ENCODE data around the gene PIH1D1.
"Not testable (repeated sequence)": the region's sequence is repeated elsewhere in the genome, so short reads cannot be mapped to it uniquely, and the experiment has no call there.

Gene PIH1D1

GRCh38 chr19:49456326-49456725, 4.7 kb upstream of the PIH1D1 start:
- DNase-seq (ENCODE audit: low read depth), result no peak

GRCh38 chr19:49455773-49456172, 4.2 kb upstream of the PIH1D1 start:
- no peak for DNase-seq (ENCODE audit: low read depth)

GRCh38 chr19:49453757-49454240, 2.2 kb upstream of the PIH1D1 start:
- DNase-seq (ENCODE audit: low read depth), result no peak

- peak; percentile 96 for DNase-seq (ENCODE audit: low read depth)
These were observed 1.6 kb upstream of the PIH1D1 start, which contains the start of gene ALDH16A1 for GRCh38 chr19:49453013-49453756. Gene ALDH16A1 (plus strand): TSS chr19:49453225. CDS start chr19:49453332, 107 bp downstream.

GRCh38 chr19:49450405-49450804, 1.2 kb downstream of the PIH1D1 start:
- DNase-seq (ENCODE audit: low read depth), result no peak

- no peak for DNase-seq (ENCODE audit: low read depth)
These were observed 3.2 kb downstream of the PIH1D1 start for GRCh38 chr19:49448432-49448786.

GRCh38 chr19:49447485-49448431, 3.9 kb downstream of the PIH1D1 start:
- no peak for DNase-seq (ENCODE audit: low read depth)

- DNase-seq (ENCODE audit: low read depth), result no peak
These were observed 5.6 kb downstream of the PIH1D1 start for GRCh38 chr19:49445997-49446396.

- DNase-seq (ENCODE audit: low read depth), result not testable (repeated sequence)
These were observed 7.4 kb downstream of the PIH1D1 start for GRCh38 chr19:49444100-49444700.

GRCh38 chr19:49443366-49444099, 8.1 kb downstream of the PIH1D1 start:
- DNase-seq (ENCODE audit: low read depth), result peak; percentile 87

GRCh38 chr19:49442771-49443365, 8.7 kb downstream of the PIH1D1 start:
- DNase-seq (ENCODE audit: low read depth), result no peak

GRCh38 chr19:49442354-49442753, 9.3 kb downstream of the PIH1D1 start:
- no peak for DNase-seq (ENCODE audit: low read depth)

GRCh38 chr19:49441960-49442350, 9.7 kb downstream of the PIH1D1 start:
- DNase-seq (ENCODE audit: low read depth), result no peak

- no peak for DNase-seq (ENCODE audit: low read depth)
These were observed 10.2 kb downstream of the PIH1D1 start, which contains the start of gene SLC17A7 for GRCh38 chr19:49441210-49441959. Gene SLC17A7 (minus strand): TSS chr19:49441527. CDS start chr19:49441379, 148 bp downstream.

GRCh38 chr19:49440439-49441209, 11.0 kb downstream of the PIH1D1 start:
- DNase-seq (ENCODE audit: low read depth), result no peak

- no peak for DNase-seq (ENCODE audit: low read depth)
These were observed 11.8 kb downstream of the PIH1D1 start for GRCh38 chr19:49439836-49440235.

GRCh38 chr19:49438261-49438660, 13.4 kb downstream of the PIH1D1 start:
- no peak for DNase-seq (ENCODE audit: low read depth)

- no peak for DNase-seq (ENCODE audit: low read depth)
These were observed 14.4 kb downstream of the PIH1D1 start for GRCh38 chr19:49437231-49437630.

- no peak for DNase-seq (ENCODE audit: low read depth)
These were observed 15.1 kb downstream of the PIH1D1 start for GRCh38 chr19:49436381-49437017.
